ENCODE data around the gene SET.

DNA sequence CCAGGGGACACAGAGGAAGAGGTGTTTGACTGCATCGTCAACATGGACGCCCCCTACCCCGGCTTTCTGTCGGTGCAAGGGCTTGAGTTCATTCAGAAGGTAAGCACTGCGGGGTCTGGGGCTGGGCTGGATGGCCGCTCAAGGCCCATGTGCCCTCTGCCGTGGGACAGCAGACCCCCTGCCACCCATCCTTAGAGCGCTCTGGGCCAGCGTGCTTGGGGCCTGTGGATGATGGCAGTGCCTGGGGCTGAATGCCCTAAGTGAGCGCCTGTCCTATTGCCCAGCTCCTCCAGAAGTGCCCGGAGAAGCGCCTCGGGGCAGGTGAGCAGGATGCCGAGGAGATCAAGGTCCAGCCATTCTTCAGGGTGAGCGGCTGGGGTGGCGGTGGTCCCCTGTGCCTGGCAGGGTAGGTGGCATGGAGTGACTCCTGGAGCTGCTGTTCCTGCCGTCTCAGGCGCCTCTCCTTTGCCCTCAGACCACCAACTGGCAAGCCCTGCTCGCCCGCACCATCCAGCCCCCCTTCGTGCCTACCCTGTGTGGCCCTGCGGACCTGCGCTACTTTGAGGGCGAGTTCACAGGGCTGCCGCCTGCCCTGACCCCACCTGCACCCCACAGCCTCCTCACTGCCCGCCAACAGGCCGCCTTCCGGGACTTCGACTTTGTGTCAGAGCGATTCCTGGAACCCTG, 31.0 kb downstream of the SET start:
- TF ChIP-seq GATA3 (IDR thresholded peaks at IDR 0.05; ENCODE audit: low read depth, low read length) (no peak), GATA2 (IDR thresholded peaks at IDR 0.05; ENCODE audit: low read depth, low read length) (no peak)

Measured in SH-SY5Y (cell line).